ACC112 (cell line): ENCODE data around the gene ADAMTSL3.

ENCODE experiments used
- H2AFZ ChIP-seq: fragments of 200-600 bp; sonication (generic); one replicate; pipeline ENCODE4 v1.6.0; 2017; ENCODE audit warnings: antibody characterized with exemption, low read length; ENCODE audit not compliant: unreplicated experiment
- H3K27ac ChIP-seq: fragments of 200-600 bp; sonication (generic); 2 replicates; pipeline ENCODE4 v1.5.1; 2014; ENCODE audit warnings: low read depth, mild to moderate bottlenecking, antibody characterized with exemption, low read length, moderate library complexity
- H3K27me3 ChIP-seq: fragments of 200-600 bp; sonication (generic); 2 replicates; pipeline ENCODE4 v1.6.1; 2014; ENCODE audit warnings: mild to moderate bottlenecking, antibody characterized with exemption, low read length, moderate library complexity, mixed read lengths; ENCODE audit not compliant: insufficient read depth
- H3K36me3 ChIP-seq: fragments of 200-600 bp; sonication (generic); 2 replicates; pipeline ENCODE4 v1.6.1; 2016; ENCODE audit warnings: mild to moderate bottlenecking, antibody characterized with exemption, low read length, moderate library complexity, mixed read lengths; ENCODE audit not compliant: insufficient read depth
- H3K4me1 ChIP-seq: fragments of 200-600 bp; sonication (generic); one replicate; pipeline ENCODE4 v1.6.1; 2016; ENCODE audit warnings: low read length, mixed read lengths; ENCODE audit not compliant: insufficient read depth, unreplicated experiment, control insufficient read depth
- H3K4me3 ChIP-seq: fragments of 200-600 bp; sonication (generic); 2 replicates; pipeline ENCODE4 v1.5.1; 2014; ENCODE audit warnings: mild to moderate bottlenecking, low read depth, low read length
- H3K79me2 ChIP-seq: fragments of 200-600 bp; sonication (generic); one replicate; pipeline ENCODE4 v1.6.0; 2016; ENCODE audit warnings: low read length; ENCODE audit not compliant: control insufficient read depth, unreplicated experiment, insufficient read depth

ADAMTSL3 gene

DNA sequence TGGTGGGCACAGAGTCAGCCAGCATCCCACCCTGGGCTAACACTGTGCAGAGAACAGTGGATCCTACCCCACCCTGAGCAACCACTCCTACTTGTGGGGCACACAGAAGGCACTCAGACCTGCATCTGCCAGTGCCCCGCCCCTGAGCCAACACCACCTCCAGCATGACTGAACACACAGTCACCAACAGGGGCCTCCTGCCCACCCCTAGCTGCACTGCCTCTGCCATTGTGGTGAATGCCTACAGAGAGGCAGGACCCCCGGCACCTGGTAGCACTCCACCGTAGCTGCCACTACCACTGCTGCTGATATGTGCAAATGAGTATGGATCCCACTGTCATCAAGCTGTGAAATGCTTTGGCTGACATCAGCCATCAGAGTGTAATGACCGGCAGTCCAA is 123.1 kb downstream of the ADAMTSL3 start:
- Histone ChIP-seq H3K4me1 (no peaks in the 10 kb centered on the region), H3K27ac (no peak overlapping the region), H3K4me3 (no peak overlapping the region), H3K79me2 (no peaks in the 10 kb centered on the region), H3K27me3 (peaks cover 4% of the 10 kb centered on the region; the same call in 1 of the 2 replicates), H3K36me3 (no peaks in the 10 kb centered on the region), H2AFZ (no peak overlapping the region)

DNA sequence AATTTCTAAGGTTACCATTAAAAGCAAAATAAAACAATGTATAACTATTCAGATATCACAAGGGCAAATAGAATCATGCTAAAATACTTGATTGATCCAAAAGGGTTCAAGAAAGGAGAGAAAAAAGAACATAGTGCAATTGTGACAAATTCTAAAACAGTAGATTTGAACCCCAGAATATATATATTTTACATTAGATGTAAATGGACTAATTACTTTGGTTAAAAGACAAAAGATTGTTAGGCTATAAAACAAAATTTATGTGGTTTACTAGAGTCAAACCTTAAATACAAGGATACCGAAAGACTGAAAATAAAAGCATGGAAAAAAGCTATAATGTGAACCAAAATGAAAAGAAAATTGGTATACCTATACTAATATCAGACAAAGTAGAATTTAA is 129.3 kb downstream of the ADAMTSL3 start:
- H3K4me1 ChIP-seq: no peaks in the 10 kb centered on the region
- H3K4me3 ChIP-seq: no peak overlapping the region
- H3K27me3 ChIP-seq: no peaks in the 10 kb centered on the region
- H2AFZ ChIP-seq: no peak overlapping the region
- H3K27ac ChIP-seq: no peak overlapping the region
- no peaks in the 10 kb centered on the region for H3K36me3 ChIP-seq
- no peaks in the 10 kb centered on the region for H3K79me2 ChIP-seq

DNA sequence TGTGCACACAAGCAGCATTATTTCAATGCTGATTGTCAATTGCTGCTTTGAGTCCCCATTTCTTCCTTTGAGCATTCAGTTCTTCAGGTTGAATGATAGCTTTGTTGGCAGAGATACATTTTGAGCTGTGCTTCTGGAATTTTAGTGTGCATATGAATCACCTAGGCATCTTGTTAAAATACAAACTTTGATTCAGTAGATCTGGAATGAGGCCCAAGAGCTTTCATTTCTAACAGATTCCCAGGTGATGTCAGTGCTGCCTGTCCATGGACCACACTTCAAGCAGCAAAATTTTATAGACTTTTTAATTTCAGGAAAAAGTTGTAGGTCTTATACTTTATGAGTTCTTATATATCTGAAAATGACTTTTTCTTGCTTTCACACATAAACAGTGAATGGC is 131.1 kb downstream of the ADAMTSL3 start:
- H3K79me2 ChIP-seq: no peaks in the 10 kb centered on the region
- H3K36me3 ChIP-seq: no peaks in the 10 kb centered on the region
- H2AFZ ChIP-seq: no peak overlapping the region
- no peak overlapping the region for H3K27ac ChIP-seq
- no peaks in the 10 kb centered on the region for H3K4me1 ChIP-seq
- H3K27me3 ChIP-seq: no peaks in the 10 kb centered on the region
- no peak overlapping the region for H3K4me3 ChIP-seq

DNA sequence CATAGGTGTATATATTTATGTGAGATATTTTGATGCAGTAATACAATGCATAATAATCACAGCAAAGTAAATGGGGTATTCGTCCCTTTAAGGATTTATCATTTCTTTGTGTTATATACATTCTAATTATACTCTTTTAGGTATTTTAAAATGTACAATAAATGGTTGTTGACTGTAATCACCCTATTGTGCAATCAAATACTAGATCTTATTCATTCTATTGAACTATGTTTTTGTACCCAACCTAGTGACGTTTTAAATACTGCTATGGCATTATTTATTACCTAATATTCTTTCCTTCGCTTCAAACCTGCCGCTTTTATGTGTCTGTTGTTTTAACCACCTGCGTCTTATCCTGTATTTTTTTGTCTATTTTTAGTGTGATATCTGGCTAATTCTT is 132.4 kb downstream of the ADAMTSL3 start:
- Histone ChIP-seq H2AFZ (no peak overlapping the region), H3K36me3 (no peaks in the 10 kb centered on the region), H3K79me2 (no peaks in the 10 kb centered on the region), H3K4me1 (no peaks in the 10 kb centered on the region), H3K27me3 (no peaks in the 10 kb centered on the region), H3K27ac (no peak overlapping the region), H3K4me3 (no peak overlapping the region)

GRCh38 chr15:83793069-83793468 is 139.1 kb downstream of the ADAMTSL3 start:
- H3K4me1 ChIP-seq: no peaks in the 10 kb centered on the region
- H3K4me3 ChIP-seq: no peak overlapping the region
- no peak overlapping the region for H2AFZ ChIP-seq
- H3K36me3 ChIP-seq: no peaks in the 10 kb centered on the region
- H3K27me3 ChIP-seq: no peaks in the 10 kb centered on the region
- H3K27ac ChIP-seq: no peak overlapping the region
- no peaks in the 10 kb centered on the region for H3K79me2 ChIP-seq

- no peaks in the 10 kb centered on the region for H3K27me3 ChIP-seq
- no peak overlapping the region for H3K4me3 ChIP-seq
- no peaks in the 10 kb centered on the region for H3K4me1 ChIP-seq
- no peak overlapping the region for H3K27ac ChIP-seq
- H2AFZ ChIP-seq: no peak overlapping the region
- H3K79me2 ChIP-seq: no peaks in the 10 kb centered on the region
- H3K36me3 ChIP-seq: no peaks in the 10 kb centered on the region
Observed at GRCh38 chr15:83794209-83794608, 140.3 kb downstream of the ADAMTSL3 start.

GRCh38 chr15:83809345-83809744 is 155.4 kb downstream of the ADAMTSL3 start:
- Histone ChIP-seq H3K79me2 (no peaks in the 10 kb centered on the region), H2AFZ (no peak overlapping the region), H3K27me3 (peaks cover 8% of the 10 kb centered on the region), H3K36me3 (no peaks in the 10 kb centered on the region), H3K4me1 (no peaks in the 10 kb centered on the region), H3K4me3 (no peak overlapping the region), H3K27ac (no peak overlapping the region)

DNA sequence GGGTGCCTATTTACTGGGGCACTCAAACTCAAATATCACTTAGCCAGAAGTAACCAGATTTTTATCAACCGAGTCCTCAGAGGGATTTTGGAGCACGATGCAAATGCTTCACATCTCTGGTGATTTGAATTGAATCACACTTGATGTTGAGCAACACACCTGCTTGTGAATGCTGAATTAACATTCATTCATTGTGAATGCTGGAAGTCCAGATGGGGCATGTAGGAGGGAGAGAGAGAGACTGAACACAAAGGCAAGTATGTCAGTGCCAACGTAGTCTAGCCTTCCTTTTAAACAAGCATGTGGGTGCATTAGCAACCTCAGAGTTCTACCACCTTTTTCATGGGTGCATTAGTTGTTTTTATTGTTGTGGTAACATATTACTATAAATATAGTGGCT is 156.2 kb downstream of the ADAMTSL3 start:
- H3K79me2 ChIP-seq: no peaks in the 10 kb centered on the region
- no peak overlapping the region for H3K27ac ChIP-seq
- peaks cover 8% of the 10 kb centered on the region for H3K27me3 ChIP-seq
- H3K4me1 ChIP-seq: no peaks in the 10 kb centered on the region
- no peak overlapping the region for H3K4me3 ChIP-seq
- H2AFZ ChIP-seq: no peak overlapping the region
- H3K36me3 ChIP-seq: no peaks in the 10 kb centered on the region

- no peak overlapping the region for H2AFZ ChIP-seq
- H3K36me3 ChIP-seq: no peaks in the 10 kb centered on the region
- H3K79me2 ChIP-seq: no peaks in the 10 kb centered on the region
- H3K27me3 ChIP-seq: peaks cover 8% of the 10 kb centered on the region
- H3K4me1 ChIP-seq: no peaks in the 10 kb centered on the region
- H3K4me3 ChIP-seq: no peak overlapping the region
- no peak overlapping the region for H3K27ac ChIP-seq
Observed at GRCh38 chr15:83813682-83814081, 159.8 kb downstream of the ADAMTSL3 start.

GRCh38 chr15:83815506-83815905 is 161.6 kb downstream of the ADAMTSL3 start:
- no peak overlapping the region for H3K4me3 ChIP-seq
- H3K27me3 ChIP-seq: peaks cover 8% of the 10 kb centered on the region
- H2AFZ ChIP-seq: no peak overlapping the region
- H3K27ac ChIP-seq: no peak overlapping the region
- H3K4me1 ChIP-seq: no peaks in the 10 kb centered on the region
- no peaks in the 10 kb centered on the region for H3K79me2 ChIP-seq
- no peaks in the 10 kb centered on the region for H3K36me3 ChIP-seq

GRCh38 chr15:83816124-83816883 is 162.4 kb downstream of the ADAMTSL3 start:
- Histone ChIP-seq H3K4me1 (no peaks in the 10 kb centered on the region), H3K4me3 (no peak overlapping the region), H3K79me2 (no peaks in the 10 kb centered on the region), H2AFZ (no peak overlapping the region), H3K36me3 (no peaks in the 10 kb centered on the region), H3K27me3 (peaks cover 8% of the 10 kb centered on the region), H3K27ac (no peak overlapping the region)
